ENCODE measurements around the gene CHKA. TPM values are rescaled to one million over a fixed set of nuclear protein-coding genes. Genes with fewer than 3 reads are reported as not detected.
A peak's percentile ranks its signal among the peaks of the same experiment; 100 is the strongest.

Gene CHKA
- total RNA-seq, 1 donor from 2014 or later = 173 TPM

GRCh38 chr11:68038718-68039525 is 82.3 kb downstream of the CHKA start, which contains the start of gene TCIRG1:
Gene TCIRG1 (plus strand): TSS chr11:68039025. CDS start chr11:68041272, 2,247 bp downstream.
- Mint-ChIP-seq H3K36me3 (ENCODE audit: low read depth, unreplicated experiment) (peaks cover 3% of the 10 kb centered on the region), H3K27ac (ENCODE audit: unreplicated experiment) (peak within 1 kb of the TSS; percentile 80)
- DNase-seq (ENCODE audit: low spot score) = peak; percentile 72

GRCh38 chr11:68038226-68038717 is 82.9 kb downstream of the CHKA start:
- no peak for DNase-seq (ENCODE audit: low spot score)
- Mint-ChIP-seq H3K9me3 (ENCODE audit: unreplicated experiment) (no peaks in the 10 kb centered on the region), H3K27me3 (ENCODE audit: unreplicated experiment) (peaks cover 7% of the 10 kb centered on the region), H3K36me3 (ENCODE audit: low read depth, unreplicated experiment) (peaks cover 3% of the 10 kb centered on the region), H3K4me1 (ENCODE audit: unreplicated experiment) (peaks cover 16% of the 10 kb centered on the region), H3K4me3 (ENCODE audit: unreplicated experiment) (no peak overlapping the region), H3K27ac (ENCODE audit: unreplicated experiment) (no peak overlapping the region)
- no peak for TF ChIP-seq CTCF (IDR thresholded peaks at IDR 0.05; ENCODE audit: unreplicated experiment)

More at GRCh38 chr11:68038718-68039525, 82.3 kb downstream of the CHKA start, which contains the start of gene TCIRG1:
- H3K4me1 Mint-ChIP-seq (ENCODE audit: unreplicated experiment) = peaks cover 16% of the 10 kb centered on the region
- H3K27me3 Mint-ChIP-seq (ENCODE audit: unreplicated experiment) = peaks cover 7% of the 10 kb centered on the region
- TF ChIP-seq CTCF (IDR thresholded peaks at IDR 0.05; ENCODE audit: unreplicated experiment) = no peak
- no peaks in the 10 kb centered on the region for H3K9me3 Mint-ChIP-seq (ENCODE audit: unreplicated experiment)
- peak within 1 kb of the TSS; percentile 83 for H3K4me3 Mint-ChIP-seq (ENCODE audit: unreplicated experiment)

DNA sequence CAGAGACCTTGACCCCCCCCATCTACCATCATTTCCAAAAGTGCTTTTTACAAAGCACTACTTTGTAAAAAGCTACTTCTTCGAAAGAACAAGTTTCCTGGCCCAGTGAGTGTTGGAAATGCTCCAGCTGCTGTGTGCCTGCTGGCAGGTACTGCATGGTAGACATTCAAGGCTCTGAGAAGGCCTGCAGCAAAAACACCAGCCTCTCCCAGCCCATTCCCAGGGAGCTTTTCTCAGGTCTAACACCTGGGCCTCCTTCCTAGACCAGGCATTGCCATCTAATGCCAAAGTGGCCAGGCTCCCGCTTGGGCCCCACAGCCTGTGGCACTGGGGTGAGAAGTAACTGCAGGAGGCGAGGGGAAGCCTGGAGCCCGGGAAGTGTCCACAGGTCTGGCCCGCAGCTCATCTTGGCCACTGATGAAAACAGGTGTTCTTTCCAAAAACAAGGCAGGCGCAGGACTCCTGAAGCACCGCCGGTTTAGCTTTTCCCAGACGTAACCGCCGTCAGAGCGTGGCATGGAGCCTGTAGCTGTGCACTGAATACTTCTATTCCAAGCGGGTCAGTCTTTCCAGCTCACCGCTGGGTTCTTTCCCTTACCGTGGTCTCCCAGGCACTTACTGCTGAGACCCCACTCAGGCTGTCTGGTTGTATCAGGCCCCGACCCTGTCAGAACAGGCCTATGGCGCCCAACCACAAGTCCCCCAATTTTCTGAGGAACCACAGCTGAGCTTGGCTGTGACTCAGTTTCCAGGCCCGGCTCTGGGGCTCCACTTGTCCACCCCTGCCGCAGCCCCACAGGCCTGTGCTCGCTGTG is 83.6 kb downstream of the CHKA start:
- H3K27ac Mint-ChIP-seq (ENCODE audit: unreplicated experiment) = peak overlapping the region; percentile 52
- peaks cover 3% of the 10 kb centered on the region for H3K36me3 Mint-ChIP-seq (ENCODE audit: low read depth, unreplicated experiment)
- no peak for DNase-seq (ENCODE audit: low spot score)
- no peak for TF ChIP-seq CTCF (IDR thresholded peaks at IDR 0.05; ENCODE audit: unreplicated experiment)
- H3K27me3 Mint-ChIP-seq (ENCODE audit: unreplicated experiment) = peaks cover 7% of the 10 kb centered on the region
- peaks cover 16% of the 10 kb centered on the region for H3K4me1 Mint-ChIP-seq (ENCODE audit: unreplicated experiment)
- peak overlapping the region; percentile 42 for H3K4me3 Mint-ChIP-seq (ENCODE audit: unreplicated experiment)
- H3K9me3 Mint-ChIP-seq (ENCODE audit: unreplicated experiment) = no peaks in the 10 kb centered on the region

- Mint-ChIP-seq H3K4me3 (ENCODE audit: unreplicated experiment) (peak overlapping the region; percentile 42), H3K9me3 (ENCODE audit: unreplicated experiment) (no peaks in the 10 kb centered on the region), H3K4me1 (ENCODE audit: unreplicated experiment) (peaks cover 17% of the 10 kb centered on the region), H3K27me3 (ENCODE audit: unreplicated experiment) (peaks cover 10% of the 10 kb centered on the region), H3K36me3 (ENCODE audit: low read depth, unreplicated experiment) (peaks cover 3% of the 10 kb centered on the region), H3K27ac (ENCODE audit: unreplicated experiment) (peak overlapping the region; percentile 52)
- DNase-seq (ENCODE audit: low spot score) = no peak
- no peak for TF ChIP-seq CTCF (IDR thresholded peaks at IDR 0.05; ENCODE audit: unreplicated experiment)
These were observed 84.4 kb downstream of the CHKA start for GRCh38 chr11:68036717-68037239.
